ENCODE data around the gene ATOSB.

DNA sequence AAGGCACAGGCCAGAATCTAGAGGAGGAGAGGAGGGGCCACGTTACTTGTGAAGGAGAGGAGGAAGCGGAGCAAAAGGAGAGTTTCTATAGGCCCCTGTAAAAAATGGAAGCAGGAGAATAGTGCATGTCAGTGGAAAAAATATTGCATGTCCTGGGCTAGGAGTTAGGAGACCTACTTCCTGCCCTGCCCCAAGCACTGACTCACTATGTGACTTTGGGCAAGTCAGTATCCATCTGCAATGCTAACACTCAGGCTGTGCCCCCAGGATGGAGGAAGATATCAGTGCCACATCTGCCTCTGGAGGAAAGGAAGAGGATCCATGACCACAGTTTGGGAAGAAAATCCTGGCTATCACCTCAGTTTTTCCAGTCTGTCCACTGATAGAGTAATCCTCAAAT is 26.2 kb downstream of the ATOSB start:
- TF ChIP-seq, protein P1, sequence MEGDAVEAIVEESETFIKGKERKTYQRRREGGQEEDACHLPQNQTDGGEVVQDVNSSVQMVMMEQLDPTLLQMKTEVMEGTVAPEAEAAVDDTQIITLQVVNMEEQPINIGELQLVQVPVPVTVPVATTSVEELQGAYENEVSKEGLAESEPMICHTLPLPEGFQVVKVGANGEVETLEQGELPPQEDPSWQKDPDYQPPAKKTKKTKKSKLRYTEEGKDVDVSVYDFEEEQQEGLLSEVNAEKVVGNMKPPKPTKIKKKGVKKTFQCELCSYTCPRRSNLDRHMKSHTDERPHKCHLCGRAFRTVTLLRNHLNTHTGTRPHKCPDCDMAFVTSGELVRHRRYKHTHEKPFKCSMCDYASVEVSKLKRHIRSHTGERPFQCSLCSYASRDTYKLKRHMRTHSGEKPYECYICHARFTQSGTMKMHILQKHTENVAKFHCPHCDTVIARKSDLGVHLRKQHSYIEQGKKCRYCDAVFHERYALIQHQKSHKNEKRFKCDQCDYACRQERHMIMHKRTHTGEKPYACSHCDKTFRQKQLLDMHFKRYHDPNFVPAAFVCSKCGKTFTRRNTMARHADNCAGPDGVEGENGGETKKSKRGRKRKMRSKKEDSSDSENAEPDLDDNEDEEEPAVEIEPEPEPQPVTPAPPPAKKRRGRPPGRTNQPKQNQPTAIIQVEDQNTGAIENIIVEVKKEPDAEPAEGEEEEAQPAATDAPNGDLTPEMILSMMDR (conservative IDR thresholded peaks at IDR 0.05; ENCODE audit: low read length), result no peak
- no peak for TF ChIP-seq EZH2phosphoT487 (IDR thresholded peaks at IDR 0.05; ENCODE audit: borderline replicate concordance)

Data from Loucy (cell line).